Measurements from ENCODE around the gene ADGRV1.

Gene ADGRV1, protein sequence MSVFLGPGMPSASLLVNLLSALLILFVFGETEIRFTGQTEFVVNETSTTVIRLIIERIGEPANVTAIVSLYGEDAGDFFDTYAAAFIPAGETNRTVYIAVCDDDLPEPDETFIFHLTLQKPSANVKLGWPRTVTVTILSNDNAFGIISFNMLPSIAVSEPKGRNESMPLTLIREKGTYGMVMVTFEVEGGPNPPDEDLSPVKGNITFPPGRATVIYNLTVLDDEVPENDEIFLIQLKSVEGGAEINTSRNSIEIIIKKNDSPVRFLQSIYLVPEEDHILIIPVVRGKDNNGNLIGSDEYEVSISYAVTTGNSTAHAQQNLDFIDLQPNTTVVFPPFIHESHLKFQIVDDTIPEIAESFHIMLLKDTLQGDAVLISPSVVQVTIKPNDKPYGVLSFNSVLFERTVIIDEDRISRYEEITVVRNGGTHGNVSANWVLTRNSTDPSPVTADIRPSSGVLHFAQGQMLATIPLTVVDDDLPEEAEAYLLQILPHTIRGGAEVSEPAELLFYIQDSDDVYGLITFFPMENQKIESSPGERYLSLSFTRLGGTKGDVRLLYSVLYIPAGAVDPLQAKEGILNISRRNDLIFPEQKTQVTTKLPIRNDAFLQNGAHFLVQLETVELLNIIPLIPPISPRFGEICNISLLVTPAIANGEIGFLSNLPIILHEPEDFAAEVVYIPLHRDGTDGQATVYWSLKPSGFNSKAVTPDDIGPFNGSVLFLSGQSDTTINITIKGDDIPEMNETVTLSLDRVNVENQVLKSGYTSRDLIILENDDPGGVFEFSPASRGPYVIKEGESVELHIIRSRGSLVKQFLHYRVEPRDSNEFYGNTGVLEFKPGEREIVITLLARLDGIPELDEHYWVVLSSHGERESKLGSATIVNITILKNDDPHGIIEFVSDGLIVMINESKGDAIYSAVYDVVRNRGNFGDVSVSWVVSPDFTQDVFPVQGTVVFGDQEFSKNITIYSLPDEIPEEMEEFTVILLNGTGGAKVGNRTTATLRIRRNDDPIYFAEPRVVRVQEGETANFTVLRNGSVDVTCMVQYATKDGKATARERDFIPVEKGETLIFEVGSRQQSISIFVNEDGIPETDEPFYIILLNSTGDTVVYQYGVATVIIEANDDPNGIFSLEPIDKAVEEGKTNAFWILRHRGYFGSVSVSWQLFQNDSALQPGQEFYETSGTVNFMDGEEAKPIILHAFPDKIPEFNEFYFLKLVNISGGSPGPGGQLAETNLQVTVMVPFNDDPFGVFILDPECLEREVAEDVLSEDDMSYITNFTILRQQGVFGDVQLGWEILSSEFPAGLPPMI (N-terminal part only)

GRCh38 chr5:90558344-90559192 is at the start of gene ADGRV1:
Gene ADGRV1 (plus strand): TSS chr5:90558797. CDS start chr5:90558896, 99 bp downstream.
- DNase-seq: no peak

- no peak for DNase-seq
Measured at GRCh38 chr5:90510438-90510837, 48.2 kb upstream of the ADGRV1 start.

DNA sequence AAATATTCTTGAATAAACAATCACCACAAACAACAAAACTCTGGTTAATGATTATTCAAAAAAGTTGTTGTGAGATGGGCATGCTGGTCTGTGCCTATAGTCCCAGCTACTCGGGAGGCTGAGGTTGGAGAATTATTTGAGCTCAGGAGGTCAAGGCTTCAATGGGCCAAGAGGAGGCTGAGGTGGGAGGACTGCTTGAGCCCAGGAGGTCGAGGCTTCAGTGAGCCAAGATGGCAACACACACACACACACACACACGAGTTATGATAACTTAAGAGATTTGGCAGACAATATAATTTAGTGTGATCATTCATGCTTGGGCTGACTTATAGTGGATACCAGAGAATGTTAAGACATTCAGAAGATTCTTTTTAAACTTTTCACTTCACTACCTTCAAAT is 44.1 kb upstream of the ADGRV1 start:
- no peak for DNase-seq

GRCh38 chr5:90518661-90519060 is 39.9 kb upstream of the ADGRV1 start:
- no peak for DNase-seq

- DNase-seq: no peak
Measured at GRCh38 chr5:90519081-90519480, 39.5 kb upstream of the ADGRV1 start.

- DNase-seq: no peak
Measured at GRCh38 chr5:90528601-90529193, 29.9 kb upstream of the ADGRV1 start.

GRCh38 chr5:90529194-90529938 is 29.2 kb upstream of the ADGRV1 start, which contains the start of gene LYSMD3:
Gene LYSMD3 (minus strand): TSS chr5:90529584. CDS start chr5:90525289, 4,295 bp downstream.
- DNase-seq: peak; percentile 97

GRCh38 chr5:90529939-90530677 is 28.5 kb upstream of the ADGRV1 start:
- no peak for DNase-seq

GRCh38 chr5:90530736-90531487 is 27.7 kb upstream of the ADGRV1 start:
- no peak for DNase-seq

DNA sequence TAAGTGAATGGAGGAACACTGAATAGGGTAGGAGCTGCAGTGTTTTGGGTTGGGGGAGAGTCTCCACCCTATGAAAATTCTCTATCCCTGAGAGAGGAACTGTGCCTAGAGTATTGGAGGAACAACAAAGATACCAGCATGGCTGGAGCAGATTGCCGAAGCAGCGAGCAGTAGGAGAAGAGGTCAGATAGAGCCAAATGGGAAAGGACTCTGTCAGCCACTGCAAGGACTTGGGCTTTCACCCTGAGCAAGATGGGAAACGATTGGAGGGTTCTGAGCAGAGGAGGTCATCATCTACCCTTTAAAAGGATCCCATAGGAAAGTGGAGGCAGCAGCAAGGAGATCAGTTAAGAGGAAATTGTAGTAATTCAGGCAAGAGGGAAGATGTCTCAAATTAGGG is 24.8 kb upstream of the ADGRV1 start:
- DNase-seq: no peak

DNA sequence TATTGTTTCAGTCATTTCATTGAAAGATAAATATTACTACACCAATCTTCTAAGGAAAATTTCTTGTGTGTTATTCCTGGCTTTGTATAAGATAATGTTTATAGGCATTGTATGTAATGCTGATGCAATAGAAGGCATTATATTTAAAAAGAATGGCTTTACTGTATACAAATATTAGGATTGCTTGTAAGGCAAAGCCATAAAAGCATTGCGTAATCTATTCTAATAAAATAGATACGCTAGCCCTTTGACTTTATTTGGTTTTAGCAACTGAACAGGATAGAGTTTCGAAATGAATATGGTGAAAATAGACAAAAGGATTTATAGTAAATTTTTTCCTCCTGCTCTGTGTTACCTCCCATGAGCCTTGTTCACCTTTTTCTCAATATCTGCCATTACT is 23.7 kb upstream of the ADGRV1 start:
- DNase-seq: no peak

DNA sequence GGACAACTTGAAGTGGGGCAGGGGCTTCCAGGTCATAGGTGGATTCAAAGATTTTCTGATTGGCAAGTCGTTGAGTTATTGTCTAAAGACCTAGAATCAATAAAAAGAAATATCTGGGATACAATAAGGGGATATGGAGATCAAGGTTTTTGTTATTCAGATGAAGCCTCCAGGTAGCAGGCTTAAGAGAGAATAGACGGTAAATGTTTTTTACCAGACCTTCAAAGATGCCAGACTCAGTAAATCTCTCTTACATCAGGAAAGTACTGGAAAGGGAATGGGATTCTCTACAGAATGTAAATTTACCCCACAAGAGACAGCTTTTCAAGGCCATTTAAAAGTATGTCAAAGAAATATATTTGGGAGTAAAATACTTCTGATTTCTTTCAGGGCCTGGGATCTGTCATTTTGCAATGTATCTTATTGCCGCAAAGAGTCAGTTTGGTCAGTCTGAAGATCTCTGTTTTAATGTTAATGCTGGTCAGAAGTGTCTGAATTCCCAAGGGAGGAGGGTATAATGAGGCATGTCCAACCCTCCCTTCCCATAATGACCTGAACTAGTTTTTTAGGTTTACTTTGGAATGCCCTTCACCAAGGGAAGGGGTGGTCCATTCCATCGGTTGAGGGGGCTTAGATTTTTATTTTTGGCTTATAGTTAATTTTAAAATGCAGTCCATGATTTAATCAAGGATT is 15.6 kb upstream of the ADGRV1 start:
- no peak for DNase-seq

GRCh38 chr5:90545511-90545910 is 13.1 kb upstream of the ADGRV1 start:
- DNase-seq: no peak

GRCh38 chr5:90546216-90546837 is 12.3 kb upstream of the ADGRV1 start:
- no peak for DNase-seq

GRCh38 chr5:90547072-90547536 is 11.5 kb upstream of the ADGRV1 start:
- DNase-seq: no peak

DNA sequence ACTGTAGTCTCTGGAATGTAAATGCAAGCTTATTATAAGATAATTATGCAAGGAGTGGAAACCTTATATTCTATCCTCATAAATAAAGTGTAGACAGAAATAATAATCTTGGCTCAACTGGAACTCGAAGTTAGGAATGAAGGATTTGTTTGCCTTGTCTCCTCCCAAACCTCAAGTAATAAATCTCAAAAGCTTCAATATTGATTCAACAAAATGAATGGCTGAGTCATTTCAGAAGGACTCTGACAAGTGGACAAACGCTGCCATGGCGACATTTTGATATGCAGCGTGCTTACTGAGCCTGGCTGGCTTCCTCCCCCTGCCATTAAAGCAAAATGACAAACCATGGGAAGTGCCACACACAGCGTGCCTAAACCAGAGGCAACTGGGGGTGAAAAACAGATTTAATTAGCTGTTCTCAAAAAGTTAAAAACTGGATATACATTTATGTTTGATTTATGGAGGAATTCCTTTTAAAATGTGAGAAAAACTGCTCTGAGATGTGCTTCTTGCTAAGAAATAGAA is 10.5 kb upstream of the ADGRV1 start:
- no peak for DNase-seq

DNA sequence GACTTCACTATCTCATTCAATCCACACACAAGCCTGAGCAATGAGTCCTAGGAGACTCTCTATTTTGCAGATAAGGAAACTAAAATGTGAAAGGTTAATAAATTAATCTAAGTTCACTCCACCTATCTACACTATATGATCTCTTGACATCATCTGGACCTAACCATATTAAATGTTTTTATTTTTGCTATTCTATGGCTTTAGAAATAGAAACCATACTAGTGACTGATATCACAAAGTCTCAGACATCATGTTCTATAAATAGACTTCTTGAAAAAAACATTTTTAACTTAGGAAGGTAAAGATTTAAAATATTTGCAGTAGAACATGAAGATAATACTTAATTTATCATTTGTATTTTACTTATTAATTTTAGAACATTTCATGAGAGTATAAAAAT is 9.4 kb upstream of the ADGRV1 start:
- DNase-seq: no peak

All from CD4-positive, alpha-beta T cell treated with Interleukin-15 for 1 hour (primary cell).